Smooth muscle cell (in vitro differentiated cells): Measurements from ENCODE around the gene CMSS1. TPM values are rescaled to one million over a fixed set of nuclear protein-coding genes. Genes with fewer than 3 reads are reported as not detected.
A peak's percentile ranks its signal among the peaks of the same experiment; 100 is the strongest.

Experiments used
- DNase-seq: peaks from one replicate; lab custom pipeline; 2025; ENCODE audit not compliant: unreplicated experiment; lab: John Stamatoyannopoulos, UW
- H2AFZ ChIP-seq: fragments of 200-600 bp; sonication (generic); 2 replicates; pipeline ENCODE4 v1.6.0; 2016; ENCODE audit warnings: antibody characterized with exemption, low read depth, mild to moderate bottlenecking
- H3F3A ChIP-seq: fragments of 200-600 bp; sonication (generic); 2 replicates; pipeline ENCODE4 v1.6.0; 2017; ENCODE audit warnings: antibody characterized with exemption, low read depth
- H3K27ac ChIP-seq: fragments of 200-600 bp; sonication (generic); 2 replicates; pipeline ENCODE4 v1.5.1; 2016; ENCODE audit warnings: low read depth, mild to moderate bottlenecking
- H3K27me3 ChIP-seq: fragments of 200-600 bp; sonication (generic); 2 replicates; pipeline ENCODE4 v1.6.1; 2016; ENCODE audit warnings: low read depth, mild to moderate bottlenecking
- H3K36me3 ChIP-seq: fragments of 200-600 bp; sonication (generic); 2 replicates; pipeline ENCODE4 v1.5.1; 2016; ENCODE audit warnings: low read depth
- H3K4me1 ChIP-seq: fragments of 200-600 bp; sonication (generic); 2 replicates; pipeline ENCODE4 v1.5.1; 2016; ENCODE audit warnings: low read depth
- H3K4me2 ChIP-seq: fragments of 200-600 bp; sonication (generic); 2 replicates; pipeline ENCODE4 v1.6.0; 2016; ENCODE audit warnings: mild to moderate bottlenecking
- H3K4me3 ChIP-seq: fragments of 200-600 bp; sonication (generic); 2 replicates; pipeline ENCODE4 v1.5.1; 2016; ENCODE audit warnings: mild to moderate bottlenecking
- H3K79me2 ChIP-seq: fragments of 200-600 bp; sonication (generic); 2 replicates; pipeline ENCODE4 v1.6.0; 2016; ENCODE audit warnings: low read depth, mild to moderate bottlenecking
- H3K9ac ChIP-seq: fragments of 200-600 bp; sonication (generic); 2 replicates; pipeline ENCODE4 v1.6.0; 2016; ENCODE audit warnings: low read depth
- H3K9me3 ChIP-seq: fragments of 200-600 bp; sonication (generic); replicated peaks from 2 replicates; pipeline ENCODE4 v1.5.1; 2016; ENCODE audit warnings: low read depth
- H4K20me1 ChIP-seq: fragments of 200-600 bp; sonication (generic); 2 replicates; pipeline ENCODE4 v1.6.0; 2016; ENCODE audit warnings: low read depth
- CTCF ChIP-seq: fragments of 200-600 bp; sonication (generic); IDR thresholded peaks from 2 replicates; pipeline ENCODE4 v1.5.1; 2017; ENCODE audit warnings: borderline replicate concordance, mild to moderate bottlenecking, antibody characterized with exemption; ENCODE audit not compliant: insufficient read depth, poor library complexity, severe bottlenecking
- WGBS: methylation state at CpG from one replicate; pipeline ENCODE4 v1.1.7; 2016; ENCODE audit warnings: low lambda C conversion rate; 5-methylcytosine and 5-hydroxymethylcytosine counted together
- polyA plus RNA-seq: library from polyadenylated mRNA; unstranded; fragments of >200 nt; fragmentation: Nextera tagmentation; extraction: Ambion mirVana; gene quantifications from 2 replicates; pipeline ENCODE4 v1.2.1, GENCODE V29; 2016
- total RNA-seq: library from RNA; depleted of rRNA; stranded (reverse); fragments of >200 nt; gene quantifications from 2 replicates; pipeline ENCODE4 v1.2.3, GENCODE V29; 2014

Gene CMSS1
- total and polyA plus RNA-seq, 2 experiments from 2014 or later: 19.2 to 24.1 TPM

- Histone ChIP-seq H2AFZ (no peak overlapping the region), H3K4me3 (no peak overlapping the region), H3K27ac (peak overlapping the region; percentile 95), H3K4me1 (peaks cover 22% of the 10 kb centered on the region), H3K27me3 (no peaks in the 10 kb centered on the region), H3K36me3 (no peaks in the 10 kb centered on the region), H3K4me2 (peak overlapping the region; percentile 16), H3F3A (peaks cover 36% of the 10 kb centered on the region), H3K9me3 (no peaks in the 10 kb centered on the region), H3K79me2 (peaks cover 12% of the 10 kb centered on the region), H4K20me1 (peaks cover 2% of the 10 kb centered on the region), H3K9ac (no peak overlapping the region)
- no peak for DNase-seq
- 34% methylated on average over 2 of the region's 2 CpGs for WGBS
- peak; percentile 81 for TF ChIP-seq CTCF
These were observed 25.3 kb downstream of the CMSS1 start for GRCh38 chr3:99842826-99843589.

- H3K27me3 ChIP-seq: no peaks in the 10 kb centered on the region
- H3F3A ChIP-seq: peaks cover 43% of the 10 kb centered on the region
- H3K9ac ChIP-seq: peak overlapping the region; percentile 23
- peaks cover 22% of the 10 kb centered on the region for H3K4me1 ChIP-seq
- H3K9me3 ChIP-seq: no peaks in the 10 kb centered on the region
- H3K27ac ChIP-seq: peak overlapping the region; percentile 95
- WGBS: 54% methylated on average over 10 of the region's 10 CpGs
- H4K20me1 ChIP-seq: peaks cover 6% of the 10 kb centered on the region
- peak overlapping the region; percentile 16 for H3K4me2 ChIP-seq
- H3K79me2 ChIP-seq: peaks cover 17% of the 10 kb centered on the region
- H2AFZ ChIP-seq: no peak overlapping the region
- DNase-seq: no peak
- TF ChIP-seq CTCF: no peak
- no peak overlapping the region for H3K4me3 ChIP-seq
- no peaks in the 10 kb centered on the region for H3K36me3 ChIP-seq
These were observed 26.1 kb downstream of the CMSS1 start for GRCh38 chr3:99843590-99844258.

DNA sequence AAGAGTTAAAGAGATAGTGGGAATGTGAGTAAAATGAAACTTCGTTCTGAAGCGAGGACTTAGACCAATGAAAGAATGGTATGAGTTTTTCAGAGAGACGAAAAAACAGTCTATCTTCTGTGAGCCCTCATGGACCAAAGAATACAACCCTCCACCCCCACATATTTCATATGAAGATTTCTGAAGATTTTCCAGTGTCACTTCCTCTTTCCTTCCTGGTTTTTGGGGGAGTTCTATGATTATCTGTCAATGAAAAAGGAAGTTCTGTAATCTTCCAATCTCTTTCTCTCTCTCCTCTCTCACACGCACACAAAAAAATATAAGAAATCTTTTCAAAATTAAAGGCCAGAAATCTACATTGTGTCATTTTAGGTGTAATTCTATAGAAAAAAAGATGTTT, 27.7 kb downstream of the CMSS1 start:
- no peak overlapping the region for H2AFZ ChIP-seq
- H3F3A ChIP-seq: peaks cover 58% of the 10 kb centered on the region
- no peak overlapping the region for H3K4me3 ChIP-seq
- peak overlapping the region; percentile 36 for H3K9ac ChIP-seq
- peaks cover 6% of the 10 kb centered on the region for H4K20me1 ChIP-seq
- WGBS: 89% methylated on average over 4 of the region's 4 CpGs
- H3K4me2 ChIP-seq: peak overlapping the region; percentile 16
- DNase-seq: no peak
- H3K4me1 ChIP-seq: peaks cover 22% of the 10 kb centered on the region
- no peak for TF ChIP-seq CTCF
- peak overlapping the region; percentile 95 for H3K27ac ChIP-seq
- H3K36me3 ChIP-seq: peaks cover 13% of the 10 kb centered on the region
- peaks cover 29% of the 10 kb centered on the region for H3K79me2 ChIP-seq
- H3K9me3 ChIP-seq: no peaks in the 10 kb centered on the region
- H3K27me3 ChIP-seq: no peaks in the 10 kb centered on the region
